Ureter (tissue), 1 donor: ENCODE data around the gene HES6. TPM values are rescaled to one million over a fixed set of nuclear protein-coding genes. Genes with fewer than 3 reads are reported as not detected.

Experiments used
- DNase-seq: peaks from one replicate; pipeline ENCODE4 v3.0.0-alpha.2; 2020; ENCODE audit warnings: low spot score
- total RNA-seq: library from RNA; stranded (reverse); gene quantifications from one replicate; pipeline ENCODE4 v1.2.4, GENCODE V29; 2023
- donor health status: DM: yes; HTN: yes; CAD: no.

Gene HES6
- total RNA-seq, 1 donor from 2014 or later, result 3.4 TPM

- no peak for DNase-seq
These were observed 49.4 kb downstream of the HES6 start for GRCh38 chr2:238190445-238190844.

Other genes starting within 250 kb of the HES6 start
- 21.6 TPM for gene SCLY, start 179.0 kb downstream of the HES6 start, total RNA-seq
- 2.4 TPM for gene ESPNL, start 139.7 kb downstream of the HES6 start, total RNA-seq
- 2.2 TPM for gene KLHL30, start 101.4 kb downstream of the HES6 start, total RNA-seq
- gene ERFE, start 81.1 kb downstream of the HES6 start, total RNA-seq, result 1.8 TPM
- gene ILKAP, start 36.3 kb downstream of the HES6 start, total RNA-seq, result 67.4 TPM
- 30.5 TPM for gene PER2, start 48.6 kb upstream of the HES6 start, total RNA-seq
- gene TRAF3IP1, start 80.5 kb upstream of the HES6 start, total RNA-seq, result 22.4 TPM
- 26.2 TPM for gene ASB1, start 186.9 kb upstream of the HES6 start, total RNA-seq